ENCODE data around the gene CLDN19.

The CLDN19 gene, protein sequence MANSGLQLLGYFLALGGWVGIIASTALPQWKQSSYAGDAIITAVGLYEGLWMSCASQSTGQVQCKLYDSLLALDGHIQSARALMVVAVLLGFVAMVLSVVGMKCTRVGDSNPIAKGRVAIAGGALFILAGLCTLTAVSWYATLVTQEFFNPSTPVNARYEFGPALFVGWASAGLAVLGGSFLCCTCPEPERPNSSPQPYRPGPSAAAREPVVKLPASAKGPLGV

DNA sequence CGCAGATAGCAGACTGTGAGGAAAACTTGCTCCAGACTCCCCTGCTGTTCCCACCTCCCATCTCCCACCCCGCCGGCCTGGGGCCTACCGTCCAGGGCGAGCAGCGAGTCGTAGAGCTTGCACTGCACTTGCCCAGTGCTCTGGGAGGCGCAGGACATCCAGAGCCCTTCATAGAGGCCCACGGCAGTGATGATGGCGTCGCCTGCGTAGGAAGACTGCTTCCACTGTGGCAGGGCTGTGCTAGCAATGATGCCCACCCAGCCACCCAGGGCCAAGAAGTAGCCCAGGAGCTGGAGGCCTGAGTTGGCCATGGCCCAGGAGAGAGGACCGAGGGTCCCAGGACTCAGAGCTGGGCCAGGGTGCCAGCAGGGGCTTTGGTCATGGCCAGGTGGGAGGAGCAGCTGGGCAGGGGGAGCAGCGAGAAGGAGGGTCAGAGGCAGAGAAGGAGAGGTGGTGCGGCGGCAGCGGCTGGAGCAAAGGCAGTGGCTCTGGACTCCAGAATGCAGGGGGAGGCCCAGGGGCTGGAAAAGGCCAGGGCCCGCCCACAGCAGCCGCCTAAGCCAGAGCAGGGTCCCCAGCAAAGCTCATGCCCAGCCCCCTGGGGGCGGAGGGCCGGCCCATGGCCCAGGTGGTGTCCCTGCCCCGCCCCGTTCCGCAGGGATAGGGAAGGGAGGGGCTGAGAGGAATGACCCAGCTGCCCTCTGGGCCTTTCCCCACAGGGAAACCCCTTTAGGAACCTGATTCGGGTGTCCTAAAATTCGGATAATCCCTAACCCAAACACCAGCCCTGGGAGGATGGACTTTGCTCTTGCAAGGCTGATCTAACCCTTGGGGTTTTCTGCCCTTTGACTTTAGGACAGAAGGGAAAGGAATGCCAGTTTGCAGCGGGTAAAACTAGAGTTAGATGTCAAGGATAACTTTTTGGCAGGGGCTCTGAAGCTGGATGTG lies at the start of gene CLDN19:
TSS of gene CLDN19 (minus strand) at position 484 of the 948 bp plus-strand sequence. CDS start at position 311, 173 bp downstream.
- peak within 1 kb of the TSS; percentile 40 for H3K4me2 ChIP-seq
- TF ChIP-seq Cebpa-rat (IDR thresholded peaks at IDR 0.05): no peak
- peak within 1 kb of the TSS; percentile 74; the same call in 1 of the 2 replicates for H3K27ac ChIP-seq
- H3K9me3 ChIP-seq: no peaks in the 10 kb centered on the region
- H3K4me3 ChIP-seq: no peak within 1 kb of the TSS
- H3K4me1 ChIP-seq: peaks cover 44% of the 10 kb centered on the region
- no peaks in the 10 kb centered on the region for H4K20me1 ChIP-seq
- H3K36me3 ChIP-seq: peaks cover 3% of the 10 kb centered on the region; the same call in 1 of the 2 replicates
- H3K9ac ChIP-seq: no peak within 1 kb of the TSS
- no peaks in the 10 kb centered on the region for H3K27me3 ChIP-seq

DNA sequence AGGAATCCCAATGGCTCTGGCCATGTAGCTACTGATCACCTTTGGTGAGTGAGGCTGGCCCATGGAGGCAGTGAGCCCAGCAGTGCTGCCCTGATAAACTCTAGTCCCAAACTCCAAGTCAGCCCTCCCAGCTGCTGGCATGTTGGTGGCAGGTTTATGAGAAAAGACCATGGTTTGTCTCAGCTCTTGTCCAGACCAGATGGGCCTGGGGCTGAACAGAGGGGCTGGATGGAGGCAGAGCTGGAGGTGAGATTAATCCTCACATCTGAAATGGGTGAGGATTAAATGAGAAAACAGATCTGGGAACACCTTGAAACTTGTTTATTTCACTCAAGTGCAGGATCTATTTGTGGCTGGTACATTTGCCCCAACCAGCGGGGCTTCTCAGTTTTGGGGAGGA lies 48.0 kb upstream of the CLDN19 start:
- H4K20me1 ChIP-seq: no peaks in the 10 kb centered on the region
- no peak overlapping the region for H3K9ac ChIP-seq
- TF ChIP-seq Cebpa-rat (IDR thresholded peaks at IDR 0.05): no peak

DNA sequence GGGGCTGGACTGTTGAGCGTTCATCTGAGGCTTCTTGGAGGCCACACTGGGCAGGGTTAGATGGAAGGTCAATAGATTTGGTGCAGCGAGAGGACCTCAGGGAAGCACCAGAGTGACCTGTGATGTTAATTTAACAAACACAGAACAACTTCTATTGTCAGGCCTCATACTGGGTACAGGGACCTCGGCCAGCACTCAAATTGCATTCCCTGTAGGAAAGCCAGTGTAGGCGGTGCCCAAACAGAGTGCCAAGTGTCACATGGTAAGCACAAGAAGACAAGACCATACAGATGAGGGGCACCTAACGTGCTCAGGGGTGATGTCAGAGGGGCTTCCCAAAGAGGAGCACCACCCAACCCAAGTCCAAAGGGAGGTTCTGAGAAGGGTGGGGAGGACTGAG lies 46.1 kb upstream of the CLDN19 start:
- H3K4me3 ChIP-seq: no peak overlapping the region
- TF ChIP-seq Cebpa-rat (IDR thresholded peaks at IDR 0.05): no peak
- no peak overlapping the region for H3K9ac ChIP-seq
- H3K4me2 ChIP-seq: peak overlapping the region; percentile 81
- no peaks in the 10 kb centered on the region for H3K27me3 ChIP-seq
- peaks cover 34% of the 10 kb centered on the region for H3K36me3 ChIP-seq
- no peaks in the 10 kb centered on the region for H3K9me3 ChIP-seq
- H3K27ac ChIP-seq: no peak overlapping the region
- no peaks in the 10 kb centered on the region for H4K20me1 ChIP-seq
- H3K4me1 ChIP-seq: peaks cover 24% of the 10 kb centered on the region

More for the DNA sequence above, 48.0 kb upstream of the CLDN19 start:
- Histone ChIP-seq H3K4me3 (no peak overlapping the region), H3K27me3 (no peaks in the 10 kb centered on the region), H3K4me2 (no peak overlapping the region), H3K9me3 (no peaks in the 10 kb centered on the region), H3K4me1 (peaks cover 18% of the 10 kb centered on the region), H3K27ac (no peak overlapping the region), H3K36me3 (peaks cover 16% of the 10 kb centered on the region; the same call in 1 of the 2 replicates)

DNA sequence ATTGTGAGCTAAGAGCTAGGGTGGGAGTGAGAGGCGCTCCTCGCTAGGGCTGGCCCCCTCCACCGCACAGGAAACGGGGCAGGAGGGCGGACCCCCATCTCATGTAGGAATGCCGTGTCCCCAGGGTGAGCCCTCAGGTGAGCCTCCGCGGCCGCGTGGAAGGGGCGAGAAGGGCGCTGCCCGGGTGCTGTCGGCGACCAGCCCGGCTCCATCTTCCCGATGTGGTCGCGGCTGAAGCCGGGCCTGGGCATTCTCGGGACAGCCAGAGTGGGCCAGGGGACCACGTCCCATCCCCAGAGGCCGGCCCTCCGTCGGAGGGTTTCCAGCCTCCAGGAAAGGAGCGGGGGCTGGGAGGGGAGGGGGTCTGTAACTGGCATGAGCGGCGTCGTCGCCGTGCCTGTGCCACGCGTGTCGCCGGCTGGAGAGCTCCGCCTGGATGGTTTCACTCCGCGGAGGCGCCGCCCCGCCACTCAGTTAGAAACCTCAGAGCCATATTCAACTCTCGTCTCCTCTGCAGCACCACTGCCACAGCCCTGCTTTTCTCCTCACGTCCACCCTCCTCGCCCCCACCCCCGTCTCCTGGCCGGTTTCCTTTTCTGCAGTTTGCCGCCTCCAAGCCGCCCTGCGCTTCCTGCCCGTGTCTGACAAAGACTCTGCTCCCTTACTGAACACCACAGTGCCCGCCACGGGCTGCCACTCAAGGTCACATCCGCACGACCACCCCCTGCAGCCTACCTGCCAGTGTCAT lies 45.1 kb upstream of the CLDN19 start, which contains the start of gene TMEM269:
TSS of gene TMEM269 (plus strand) at position 46 of the 748 bp plus-strand sequence. CDS start 4,903 bp downstream, outside the sequence.
- no peaks in the 10 kb centered on the region for H3K9me3 ChIP-seq
- no peak for TF ChIP-seq Cebpa-rat (IDR thresholded peaks at IDR 0.05)
- no peaks in the 10 kb centered on the region for H4K20me1 ChIP-seq
- H3K9ac ChIP-seq: peak within 1 kb of the TSS; percentile 15; the same call in 1 of the 2 replicates
- no peaks in the 10 kb centered on the region for H3K27me3 ChIP-seq
- H3K4me3 ChIP-seq: 0 out of 2 replicates have a peak within 1 kb of the TSS, but pooled peaks have one; percentile 38
- peak within 1 kb of the TSS; percentile 81 for H3K4me2 ChIP-seq
- no peak within 1 kb of the TSS for H3K27ac ChIP-seq
- peaks cover 44% of the 10 kb centered on the region for H3K36me3 ChIP-seq
- peaks cover 24% of the 10 kb centered on the region for H3K4me1 ChIP-seq

DNA sequence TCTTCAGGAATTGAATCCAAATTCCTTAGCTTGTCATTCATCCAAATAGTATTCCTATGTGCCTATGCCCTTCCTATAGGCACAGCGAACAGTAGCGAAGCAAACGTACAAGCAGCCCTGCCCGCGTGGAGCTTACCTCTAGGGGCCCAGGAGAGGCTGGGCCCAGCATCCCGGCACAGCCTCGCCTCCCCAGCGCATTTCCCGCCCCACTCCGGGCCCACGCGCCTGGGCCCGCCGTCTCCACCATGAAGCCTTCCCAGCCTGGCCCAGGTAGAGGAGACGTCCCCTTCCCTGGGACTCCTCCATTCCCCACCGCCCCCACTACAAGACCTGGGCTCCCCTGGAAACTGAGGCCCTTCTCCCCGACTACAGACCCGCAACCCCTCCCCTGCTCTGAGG lies 44.5 kb upstream of the CLDN19 start:
- H3K36me3 ChIP-seq: peaks cover 50% of the 10 kb centered on the region
- peak overlapping the region; percentile 81 for H3K4me2 ChIP-seq
- no peaks in the 10 kb centered on the region for H3K27me3 ChIP-seq
- H3K4me1 ChIP-seq: peaks cover 24% of the 10 kb centered on the region
- no peak overlapping the region for H3K4me3 ChIP-seq
- H3K27ac ChIP-seq: no peak overlapping the region
- no peak overlapping the region for H3K9ac ChIP-seq
- no peaks in the 10 kb centered on the region for H4K20me1 ChIP-seq
- H3K9me3 ChIP-seq: no peaks in the 10 kb centered on the region
- no peak for TF ChIP-seq Cebpa-rat (IDR thresholded peaks at IDR 0.05)

DNA sequence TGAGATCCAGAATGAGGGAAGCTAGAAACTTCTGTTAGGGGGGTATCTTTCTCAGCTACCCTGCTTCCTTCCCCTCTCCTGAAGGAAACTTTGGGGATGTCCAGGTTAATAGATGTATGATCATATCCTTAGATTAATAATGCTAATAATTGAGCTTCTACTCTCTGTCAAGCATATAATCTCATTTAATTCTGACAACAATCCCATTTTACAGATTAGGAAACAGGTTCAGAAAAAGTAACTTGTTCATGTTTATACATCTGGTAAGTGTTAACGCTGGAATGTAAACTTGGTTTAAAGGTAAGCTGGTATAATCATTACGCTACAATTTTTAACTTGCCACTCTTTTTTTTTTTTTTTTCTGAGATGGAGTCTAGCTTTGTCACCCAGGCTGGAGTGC lies 43.1 kb upstream of the CLDN19 start:
- Histone ChIP-seq H3K9me3 (no peaks in the 10 kb centered on the region), H3K27me3 (no peaks in the 10 kb centered on the region), H3K4me1 (peaks cover 24% of the 10 kb centered on the region), H3K36me3 (peaks cover 62% of the 10 kb centered on the region), H4K20me1 (no peaks in the 10 kb centered on the region), H3K9ac (no peak overlapping the region), H3K4me2 (no peak overlapping the region), H3K27ac (no peak overlapping the region), H3K4me3 (no peak overlapping the region)
- TF ChIP-seq Cebpa-rat (IDR thresholded peaks at IDR 0.05): no peak

DNA sequence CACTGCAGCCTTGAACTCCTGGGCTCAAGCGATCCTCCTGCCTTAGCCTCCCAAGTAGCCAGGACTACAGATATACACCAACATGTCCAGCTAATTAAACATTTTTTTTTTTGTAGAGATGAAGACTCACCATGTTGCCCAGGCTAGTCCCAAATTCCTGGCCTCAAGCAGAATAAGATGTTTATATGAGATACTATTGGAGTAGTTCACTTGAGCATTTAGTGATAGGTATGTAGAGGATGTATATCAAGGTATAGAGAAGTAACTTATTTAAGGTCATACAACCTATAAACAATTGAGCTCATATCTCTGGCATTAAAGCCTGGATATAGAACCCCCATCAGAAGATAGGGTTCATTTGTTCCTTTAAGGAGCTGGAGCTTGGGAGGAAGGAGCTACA lies 40.1 kb upstream of the CLDN19 start:
- H3K36me3 ChIP-seq: peaks cover 92% of the 10 kb centered on the region

DNA sequence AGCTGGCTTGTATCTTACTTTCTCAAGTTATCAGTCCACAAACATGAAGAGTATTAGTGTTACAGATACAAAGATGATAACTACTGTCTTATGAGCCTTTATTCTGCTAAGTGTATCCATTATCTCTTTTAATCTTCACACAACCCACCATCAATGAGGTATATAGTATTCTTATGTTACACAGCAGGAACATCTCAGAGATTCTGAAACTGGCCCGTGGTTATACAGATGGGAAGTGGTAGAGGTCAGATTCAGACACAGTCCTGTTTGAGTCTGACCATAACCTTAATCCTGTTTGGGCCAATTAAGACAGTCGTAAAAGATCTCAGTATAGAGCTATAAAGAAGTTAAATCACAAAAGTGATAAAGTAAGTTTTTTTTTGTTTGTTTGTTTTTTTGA lies 39.7 kb upstream of the CLDN19 start:
- H3K4me1 ChIP-seq: peaks cover 10% of the 10 kb centered on the region
- H3K9ac ChIP-seq: no peak overlapping the region
- no peak for TF ChIP-seq Cebpa-rat (IDR thresholded peaks at IDR 0.05)
- no peaks in the 10 kb centered on the region for H3K27me3 ChIP-seq
- no peak overlapping the region for H3K27ac ChIP-seq
- 0 out of 2 replicates have a peak, but pooled peaks cover 11% of the 10 kb centered on the region for H4K20me1 ChIP-seq
- no peak overlapping the region for H3K4me2 ChIP-seq
- H3K9me3 ChIP-seq: no peaks in the 10 kb centered on the region
- H3K4me3 ChIP-seq: no peak overlapping the region
- H3K36me3 ChIP-seq: peaks cover 96% of the 10 kb centered on the region

More for the DNA sequence above, 40.1 kb upstream of the CLDN19 start:
- TF ChIP-seq Cebpa-rat (IDR thresholded peaks at IDR 0.05): no peak
- Histone ChIP-seq H3K4me3 (no peak overlapping the region), H3K9ac (no peak overlapping the region), H3K9me3 (no peaks in the 10 kb centered on the region), H3K27me3 (no peaks in the 10 kb centered on the region), H4K20me1 (0 out of 2 replicates have a peak, but pooled peaks cover 11% of the 10 kb centered on the region), H3K27ac (no peak overlapping the region), H3K4me2 (no peak overlapping the region), H3K4me1 (peaks cover 15% of the 10 kb centered on the region)

DNA sequence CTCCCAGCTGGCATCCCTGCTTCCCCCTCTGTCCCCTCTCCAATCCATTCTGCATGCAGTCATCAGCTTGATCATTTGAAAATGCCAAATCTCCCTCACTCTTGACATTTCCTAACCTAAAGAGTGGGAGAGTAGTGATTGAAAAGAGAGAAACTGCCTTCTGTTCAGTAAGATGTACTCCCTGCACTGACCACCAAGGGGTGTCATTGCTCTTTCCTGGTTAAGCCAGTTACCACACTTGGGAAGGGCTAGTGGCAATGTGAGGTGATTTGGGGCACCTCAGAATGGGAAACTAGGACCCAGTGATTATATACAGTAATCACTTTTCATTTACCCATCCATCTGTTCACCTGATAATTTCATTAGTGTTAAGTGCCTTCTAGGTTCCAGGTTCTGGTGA lies 37.8 kb upstream of the CLDN19 start:
- no peak for TF ChIP-seq Cebpa-rat (IDR thresholded peaks at IDR 0.05)
- Histone ChIP-seq H3K27ac (no peak overlapping the region), H3K4me1 (0 out of 2 replicates have a peak, but pooled peaks cover 6% of the 10 kb centered on the region), H3K36me3 (peaks cover 98% of the 10 kb centered on the region), H3K27me3 (no peaks in the 10 kb centered on the region), H4K20me1 (peaks cover 26% of the 10 kb centered on the region), H3K9me3 (no peaks in the 10 kb centered on the region), H3K4me2 (no peak overlapping the region), H3K4me3 (no peak overlapping the region), H3K9ac (no peak overlapping the region)

Measured in BLaER1 (cell line).